ENCODE data around the gene ZNF557. TPM values are rescaled to one million over a fixed set of nuclear protein-coding genes. Genes with fewer than 3 reads are reported as not detected.

The ZNF557 gene
- total and polyA plus RNA-seq, 10 of the 15 experiments (the other 5 are each of a cell fraction or from before 2014, with no cell fraction given): 3.9 to 12.1 (median 9.0) TPM

DNA sequence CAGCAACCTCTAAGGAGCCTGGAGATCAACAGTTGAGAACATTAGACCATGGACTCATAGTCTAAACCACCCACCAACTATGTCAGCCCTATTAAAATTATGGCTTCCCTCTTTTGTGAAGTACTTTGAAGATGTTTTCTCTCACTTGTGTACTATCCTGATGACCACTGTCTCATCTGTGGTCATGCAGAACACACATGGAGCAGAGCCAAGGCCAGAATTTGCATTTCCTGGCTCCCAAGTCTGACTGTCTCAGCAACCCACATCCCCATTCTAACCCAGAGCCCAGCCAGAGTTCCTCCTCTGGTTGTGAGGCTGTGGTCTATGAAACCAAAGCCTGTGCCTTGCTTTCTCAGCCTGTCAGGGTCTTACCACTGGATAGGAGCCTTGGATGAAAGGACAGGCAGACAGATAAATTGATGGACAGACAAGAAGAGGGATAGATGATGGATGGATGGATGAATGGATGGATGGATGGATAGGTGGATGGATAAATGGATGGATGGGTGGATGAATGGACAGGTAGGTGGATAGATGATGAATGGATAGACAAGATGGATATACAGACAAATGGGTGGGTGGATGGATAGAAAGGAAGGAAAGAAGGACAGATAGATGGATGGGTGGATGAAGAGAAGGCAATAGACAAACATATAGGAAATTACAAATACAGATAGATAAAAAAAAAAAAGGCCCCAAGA, 35.4 kb downstream of the ZNF557 start:
- RAD21 ChIA-PET (ENCODE audit: unreplicated experiment): interaction anchor here (1.6 kb wide), 1 partner anchor 240 kb away, joined by 4 read pairs; no protein-coding TSS in a partner anchor
- Histone ChIP-seq H3K9ac (ENCODE audit: control insufficient read depth, insufficient read depth, low read length) (no peak overlapping the region), H3K36me3 (ENCODE audit: control insufficient read depth in 2 of 2, insufficient read depth in 2 of 2, low read length in 1 of 2) (no peaks in the 10 kb centered on the region), H2AFZ (ENCODE audit: control insufficient read depth, low read depth, low read length) (no peak overlapping the region), H3K79me2 (ENCODE audit: control insufficient read depth, insufficient read depth, low read length) (no peaks in the 10 kb centered on the region), H4K20me1 (ENCODE audit: control insufficient read depth, insufficient read depth) (no peaks in the 10 kb centered on the region), H3K4me2 (ENCODE audit: control insufficient read depth, insufficient read depth) (0 out of 2 replicates have a peak overlapping the region, but pooled peaks have one; percentile 18), H3K9me3 (replicated peaks; ENCODE audit: control insufficient read depth, insufficient read depth, low read length) (no peaks in the 10 kb centered on the region), H3K4me3 (no peak overlapping the region), H3K27ac (ENCODE audit: control insufficient read depth, insufficient read depth) (no peak overlapping the region), H3K27me3 (replicated peaks in 1 of 2; ENCODE audit: control insufficient read depth in 2 of 2, insufficient read depth in 2 of 2, low read length in 1 of 2) (no peaks in the 10 kb centered on the region), H3K4me1 (ENCODE audit: control insufficient read depth, insufficient read depth, low read length) (peaks cover 11% of the 10 kb centered on the region)
- intact Hi-C loops (cut with micrococcal nuclease; ENCODE audit: unreplicated experiment): loop anchor here (5.0 kb wide), 1 partner anchor 702 kb away; no protein-coding TSS in a partner anchor
- no peak for TF ChIP-seq ESRRA (IDR thresholded peaks at IDR 0.05; ENCODE audit: low read length)
- peak; percentile 19; the same call in 1 of the 2 replicates for TF ChIP-seq PAX5 (IDR thresholded peaks at IDR 0.05; ENCODE audit: borderline replicate concordance, low read depth, low read length)
- TF ChIP-seq CHD4 (IDR thresholded peaks at IDR 0.05): no peak
- peak; percentile 84 for TF ChIP-seq RUNX3 (IDR thresholded peaks at IDR 0.05; ENCODE audit: low read length)
- TF ChIP-seq IKZF2 (IDR thresholded peaks at IDR 0.05): peak in 1 of 2 experiments; percentile 29; a peak in 1 of 4 replicates
- no peak for TF ChIP-seq STAT1 (conservative IDR thresholded peaks at IDR 0.05)
- TF ChIP-seq, protein P1, sequence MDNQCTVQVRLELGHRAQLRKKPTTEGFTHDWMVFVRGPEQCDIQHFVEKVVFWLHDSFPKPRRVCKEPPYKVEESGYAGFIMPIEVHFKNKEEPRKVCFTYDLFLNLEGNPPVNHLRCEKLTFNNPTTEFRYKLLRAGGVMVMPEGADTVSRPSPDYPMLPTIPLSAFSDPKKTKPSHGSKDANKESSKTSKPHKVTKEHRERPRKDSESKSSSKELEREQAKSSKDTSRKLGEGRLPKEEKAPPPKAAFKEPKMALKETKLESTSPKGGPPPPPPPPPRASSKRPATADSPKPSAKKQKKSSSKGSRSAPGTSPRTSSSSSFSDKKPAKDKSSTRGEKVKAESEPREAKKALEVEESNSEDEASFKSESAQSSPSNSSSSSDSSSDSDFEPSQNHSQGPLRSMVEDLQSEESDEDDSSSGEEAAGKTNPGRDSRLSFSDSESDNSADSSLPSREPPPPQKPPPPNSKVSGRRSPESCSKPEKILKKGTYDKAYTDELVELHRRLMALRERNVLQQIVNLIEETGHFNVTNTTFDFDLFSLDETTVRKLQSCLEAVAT (IDR thresholded peaks at IDR 0.05): no peak
- TF ChIP-seq, protein P2, sequence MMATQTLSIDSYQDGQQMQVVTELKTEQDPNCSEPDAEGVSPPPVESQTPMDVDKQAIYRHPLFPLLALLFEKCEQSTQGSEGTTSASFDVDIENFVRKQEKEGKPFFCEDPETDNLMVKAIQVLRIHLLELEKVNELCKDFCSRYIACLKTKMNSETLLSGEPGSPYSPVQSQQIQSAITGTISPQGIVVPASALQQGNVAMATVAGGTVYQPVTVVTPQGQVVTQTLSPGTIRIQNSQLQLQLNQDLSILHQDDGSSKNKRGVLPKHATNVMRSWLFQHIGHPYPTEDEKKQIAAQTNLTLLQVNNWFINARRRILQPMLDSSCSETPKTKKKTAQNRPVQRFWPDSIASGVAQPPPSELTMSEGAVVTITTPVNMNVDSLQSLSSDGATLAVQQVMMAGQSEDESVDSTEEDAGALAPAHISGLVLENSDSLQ (IDR thresholded peaks at IDR 0.05): 0 out of 2 replicates have a peak, but pooled peaks have one; percentile 14
- 0 out of 2 replicates have a peak, but pooled peaks have one; percentile 5 for TF ChIP-seq RAD21 (IDR thresholded peaks at IDR 0.05; ENCODE audit: insufficient read depth, low read depth, low read length)
- peak; percentile 88; the same call in 2 of the 3 replicates for TF ChIP-seq POU2F2 (IDR thresholded peaks at IDR 0.05; ENCODE audit: borderline replicate concordance, low read depth, low read length)
- TF ChIP-seq SPI1 (IDR thresholded peaks at IDR 0.05; ENCODE audit: borderline replicate concordance, insufficient read depth, low read depth, low read length): peak; percentile 60; the same call in 1 of the 2 replicates
- DNase-seq (ENCODE audit: low read depth, low spot score): peak; percentile 40
- peak; percentile 56 for ATAC-seq
- POLR2A ChIA-PET: no interaction called here
- CTCF ChIA-PET: interaction anchor here (5.7 kb wide), 1 partner anchor 236 kb away, joined by 62 read pairs; no protein-coding TSS in a partner anchor
- no TSS peak for BruUV-seq (replicated peaks)
- FAIRE-seq: no peak
- SMC1A ChIA-PET (ENCODE audit: uncharacterized antibody, unreplicated experiment): no interaction called here
- in situ Hi-C loops (cut with MboI): loop anchor here (5.0 kb wide), 1 partner anchor 237 kb away; no protein-coding TSS in a partner anchor
